Duodenal mucosa (tissue), 2 donors: ENCODE data around the gene PATE3.

ENCODE experiments used
- H3K27ac ChIP-seq: one replicate; pipeline ENCODE4 v1.7.0; 2013; ENCODE audit warnings: low read depth, low read length
- H3K27me3 ChIP-seq, 2 donors: one replicate each; pipeline ENCODE4 v1.7.0; 2013; ENCODE audit warnings: low read length in 2 of 2, control low read depth in 1 of 2; ENCODE audit not compliant: insufficient read depth in 2 of 2, control insufficient read depth in 1 of 2
- H3K36me3 ChIP-seq, 2 donors: one replicate each; pipeline ENCODE4 v1.7.0; 2013; ENCODE audit warnings: low read length in 2 of 2, control low read depth in 1 of 2; ENCODE audit not compliant: insufficient read depth in 2 of 2, control insufficient read depth in 1 of 2
- H3K4me1 ChIP-seq, 2 donors: one replicate each; pipeline ENCODE4 v1.7.0; 2013; ENCODE audit warnings: low read length in 2 of 2, control low read depth in 1 of 2; ENCODE audit not compliant: insufficient read depth in 2 of 2, control insufficient read depth in 1 of 2
- H3K4me3 ChIP-seq, 2 donors: one replicate each; pipeline ENCODE4 v1.7.0; 2013; ENCODE audit warnings: low read length in 2 of 2, low read depth in 1 of 2
- H3K9ac ChIP-seq, 2 donors: one replicate each; pipeline ENCODE4 v1.7.0; 2013; ENCODE audit warnings: low read length in 2 of 2, low read depth in 1 of 2
- H3K9me3 ChIP-seq, 2 donors: one replicate each; pipeline ENCODE4 v1.7.0; 2013; ENCODE audit warnings: low read length in 2 of 2, control low read depth in 1 of 2; ENCODE audit not compliant: control insufficient read depth in 1 of 2

Gene PATE3

DNA sequence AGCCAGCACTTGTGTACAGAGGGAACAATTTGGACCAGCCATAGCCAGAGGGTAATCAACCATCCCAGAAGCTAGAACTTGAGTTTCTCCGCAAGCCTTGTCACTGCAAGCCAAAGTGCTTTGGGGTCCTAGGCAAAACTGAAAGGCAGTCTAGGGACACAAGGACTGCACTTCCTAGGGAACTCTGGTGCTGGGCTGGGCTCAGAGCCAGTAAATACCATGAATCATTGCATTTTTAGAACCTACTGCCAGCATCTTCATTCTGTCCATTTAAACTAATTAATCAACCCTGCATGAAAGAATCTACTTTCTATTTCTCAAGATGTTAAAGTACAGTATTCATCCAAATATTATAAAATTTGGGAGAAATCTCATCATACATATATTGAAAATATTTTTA is 20.0 kb downstream of the PATE3 start:
- H3K27me3 ChIP-seq, result no peaks in the 10 kb centered on the region
- H3K27ac ChIP-seq, result no peak overlapping the region
- H3K9ac ChIP-seq, result no peak overlapping the region
- no peak overlapping the region for H3K4me3 ChIP-seq
- no peaks in the 10 kb centered on the region for H3K4me1 ChIP-seq
- H3K36me3 ChIP-seq, result no peaks in the 10 kb centered on the region
- peaks cover 5 to 7% of the 10 kb centered on the region in 2 donors for H3K9me3 ChIP-seq

DNA sequence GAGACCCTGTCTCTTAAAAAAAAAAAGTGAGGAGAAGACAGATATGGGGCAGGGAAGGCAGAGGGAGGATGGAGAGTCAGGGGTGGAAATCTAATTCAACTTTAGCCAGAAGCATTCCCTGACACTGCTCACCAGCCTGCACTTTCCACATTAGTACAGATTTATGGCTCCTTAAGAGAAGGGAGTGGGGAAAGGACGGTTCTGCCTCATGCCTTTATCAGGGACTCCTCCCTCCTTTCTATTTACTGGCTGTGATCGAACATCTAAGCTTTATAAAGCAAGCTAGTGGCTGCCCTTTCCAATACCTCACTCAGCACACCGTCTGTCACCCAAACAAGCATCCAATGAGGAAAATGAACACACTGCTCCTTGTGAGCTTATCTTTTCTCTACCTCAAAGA is 45.1 kb downstream of the PATE3 start, which contains the start of gene PATE4:
PATE4 (plus strand) TSS at position 301 of the 400 bp plus-strand sequence; CDS start at position 345, 44 bp downstream.
- Histone ChIP-seq H3K9ac (no peak within 1 kb of the TSS), H3K36me3 (no peaks in the 10 kb centered on the region), H3K9me3 (no peaks in the 10 kb centered on the region), H3K4me1 (no peaks in the 10 kb centered on the region), H3K27ac (no peak within 1 kb of the TSS), H3K4me3 (no peak within 1 kb of the TSS), H3K27me3 (no peaks in the 10 kb centered on the region)

- Histone ChIP-seq H3K27me3 (no peaks in the 10 kb centered on the region), H3K27ac (no peak overlapping the region), H3K4me1 (no peaks in the 10 kb centered on the region), H3K36me3 (no peaks in the 10 kb centered on the region), H3K9me3 (no peaks in the 10 kb centered on the region), H3K4me3 (no peak overlapping the region), H3K9ac (no peak overlapping the region)
Observed at GRCh38 chr11:125835748-125836147, 47.8 kb downstream of the PATE3 start.
